Hematopoietic multipotent progenitor cell (in vitro differentiated cells): ENCODE results near the gene ATRAID. TPM values are rescaled to one million over a fixed set of nuclear protein-coding genes. Genes with fewer than 3 reads are reported as not detected.
"Not testable (repeated sequence)": the region's sequence is repeated elsewhere in the genome, so short reads cannot be mapped to it uniquely, and the experiment has no call there.

Experiments
- DNase-seq, 3 donors: peaks; one replicate each; pipeline ENCODE4 v3.0.0-alpha.2; 2011 to 2015; ENCODE audit warnings: low read depth in 2 of 3, low spot score in 2 of 3
- total RNA-seq: library from RNA; depleted of rRNA; stranded (reverse); fragments of >200 nt; gene quantifications from one replicate; pipeline ENCODE4 v1.2.3, GENCODE V29; 2012

ATRAID gene
- total RNA-seq, 1 donor: 131 TPM

- DNase-seq: peak in 2 of 3 donors; percentile 66 to 86
Observed at GRCh38 chr2:27191070-27191829, 20.6 kb upstream of the ATRAID start.

GRCh38 chr2:27194538-27195354 is 17.1 kb upstream of the ATRAID start:
- no peak for DNase-seq

GRCh38 chr2:27195799-27196198 is 16.0 kb upstream of the ATRAID start:
- not testable (repeated sequence) for DNase-seq

GRCh38 chr2:27198068-27198467 is 13.8 kb upstream of the ATRAID start:
- not testable (repeated sequence) for DNase-seq

- DNase-seq: no peak
Observed at GRCh38 chr2:27198627-27199026, 13.2 kb upstream of the ATRAID start.

GRCh38 chr2:27199241-27199640 is 12.6 kb upstream of the ATRAID start:
- DNase-seq: no peak

- DNase-seq: no peak
Observed at GRCh38 chr2:27201675-27202074, 10.2 kb upstream of the ATRAID start.

GRCh38 chr2:27202854-27203253 is 9.0 kb upstream of the ATRAID start:
- no peak for DNase-seq

GRCh38 chr2:27203741-27204140 is 8.1 kb upstream of the ATRAID start:
- no peak for DNase-seq

GRCh38 chr2:27204566-27204965 is 7.3 kb upstream of the ATRAID start:
- no peak for DNase-seq

- DNase-seq: no peak
Observed at GRCh38 chr2:27205206-27205605, 6.6 kb upstream of the ATRAID start.

GRCh38 chr2:27206346-27206745 is 5.5 kb upstream of the ATRAID start:
- DNase-seq: no peak

GRCh38 chr2:27208486-27209050 is 3.3 kb upstream of the ATRAID start:
- no peak for DNase-seq

GRCh38 chr2:27209621-27210401 is 2.0 kb upstream of the ATRAID start:
- DNase-seq: no peak

- peak in 1 of 3 donors; percentile 4 for DNase-seq
Observed at GRCh38 chr2:27211241-27211942, 449 bp upstream of the ATRAID start.

- DNase-seq: peak; percentile 47 to 62 (median 56)
Observed at GRCh38 chr2:27212626-27213471, 1.0 kb downstream of the ATRAID start.

GRCh38 chr2:27214941-27215340 is 3.1 kb downstream of the ATRAID start:
- DNase-seq: no peak

- DNase-seq: no peak
Observed at GRCh38 chr2:27216416-27217137, 4.7 kb downstream of the ATRAID start.
